ENCODE results near the gene DBET.
"Not testable (repeated sequence)": the region's sequence is repeated elsewhere in the genome, so short reads cannot be mapped to it uniquely, and the experiment has no call there.

Gene DBET

DNA sequence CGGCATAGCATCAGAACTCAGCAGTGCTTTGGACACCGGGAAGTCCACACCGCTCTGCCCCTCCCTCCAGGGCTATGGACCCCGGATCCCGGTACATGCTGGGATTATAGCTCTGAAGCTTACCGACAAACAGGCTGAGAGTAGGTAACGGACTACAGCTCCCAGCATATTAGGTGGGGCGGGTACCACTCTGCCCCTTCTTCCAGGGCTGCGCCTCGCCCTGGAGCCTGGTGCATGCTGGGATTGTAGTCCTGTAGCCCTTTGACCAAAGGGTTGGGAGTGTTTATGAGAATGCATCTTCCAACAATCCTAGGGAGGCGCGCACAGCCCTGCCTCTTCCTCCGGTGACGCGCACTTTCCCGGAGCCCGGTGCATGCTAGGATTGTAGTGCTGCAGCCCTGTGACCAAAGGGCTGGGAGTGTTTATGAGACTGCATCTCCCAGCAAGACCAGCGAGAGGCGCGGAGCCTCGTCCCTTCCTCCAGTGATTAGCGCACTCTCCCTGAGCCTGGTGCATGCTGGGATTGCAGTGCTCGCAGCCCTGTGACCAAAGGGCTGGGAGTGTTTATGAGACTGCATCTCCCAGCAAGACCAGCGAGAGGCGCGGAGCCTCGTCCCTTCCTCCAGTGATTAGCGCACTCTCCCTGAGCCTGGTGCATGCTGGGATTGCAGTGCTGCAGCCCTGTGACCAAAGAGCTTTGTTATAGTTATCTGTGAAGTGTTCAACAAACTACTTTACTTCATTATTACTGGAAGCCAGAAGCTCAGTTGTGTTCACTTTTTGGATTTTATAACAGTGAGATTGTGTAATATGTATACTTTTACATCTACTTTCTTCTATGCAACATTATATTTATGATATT lies 14.7 kb upstream of the DBET start:
- DNase-seq: not testable (repeated sequence)

GRCh38 chr4:190058997-190059396 lies 5.3 kb upstream of the DBET start:
- DNase-seq: not testable (repeated sequence)

GRCh38 chr4:190064805-190065204 lies 503 bp downstream of the DBET start:
- DNase-seq: not testable (repeated sequence)

GRCh38 chr4:190068351-190068750 lies 4.0 kb downstream of the DBET start:
- not testable (repeated sequence) for DNase-seq

GRCh38 chr4:190093052-190093451 lies 28.8 kb downstream of the DBET start:
- DNase-seq: not testable (repeated sequence)

DNA sequence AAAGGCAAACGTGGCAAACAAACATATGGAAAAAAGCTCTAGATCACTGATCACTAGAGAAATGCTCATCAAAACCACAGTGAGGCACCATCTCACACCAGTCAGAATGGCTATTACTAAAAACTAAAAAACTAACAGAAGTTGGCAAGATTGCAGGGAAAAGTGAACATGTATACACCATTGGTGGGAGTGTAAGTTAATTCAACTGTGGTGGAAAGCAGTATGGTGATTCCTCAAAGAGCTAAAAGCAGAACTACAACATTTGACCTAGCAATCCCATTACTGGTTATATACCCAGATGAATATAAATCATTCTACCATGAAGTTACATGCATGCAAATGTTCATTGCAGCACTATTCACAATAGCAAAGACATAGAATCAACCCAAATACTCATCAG lies 29.7 kb downstream of the DBET start:
- not testable (repeated sequence) for DNase-seq

- DNase-seq: not testable (repeated sequence)
These were observed 31.0 kb downstream of the DBET start for GRCh38 chr4:190095335-190095734.

GRCh38 chr4:190099605-190100004 lies 35.3 kb downstream of the DBET start:
- DNase-seq: not testable (repeated sequence)

DNA sequence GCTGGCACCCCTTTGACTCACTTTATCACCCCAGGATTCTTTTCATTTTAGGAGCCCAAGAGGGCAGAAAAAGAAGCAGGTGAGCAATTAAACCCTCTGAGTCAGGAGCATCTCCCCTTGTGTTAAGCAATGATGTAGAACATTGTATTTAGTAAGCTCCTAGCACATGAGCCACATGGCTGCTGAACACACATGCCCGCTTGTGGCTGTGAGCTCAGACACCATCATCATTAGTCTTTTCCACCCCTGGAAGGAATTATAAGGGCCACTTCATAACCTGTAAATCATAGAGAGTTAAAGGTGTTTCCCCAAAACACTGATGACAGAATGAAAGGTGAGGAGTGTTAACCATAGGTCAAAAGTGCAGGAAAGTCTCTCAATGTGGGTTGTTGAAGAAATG lies 37.2 kb downstream of the DBET start:
- DNase-seq: not testable (repeated sequence)

- DNase-seq: not testable (repeated sequence)
These were observed 41.9 kb downstream of the DBET start for GRCh38 chr4:190106191-190106590.

- DNase-seq: not testable (repeated sequence)
These were observed 42.5 kb downstream of the DBET start for GRCh38 chr4:190106611-190107480.

- DNase-seq: not testable (repeated sequence)
These were observed 43.6 kb downstream of the DBET start for GRCh38 chr4:190107766-190108485.

GRCh38 chr4:190108756-190109155 lies 44.5 kb downstream of the DBET start:
- DNase-seq: not testable (repeated sequence)

GRCh38 chr4:190109390-190110011 lies 45.2 kb downstream of the DBET start:
- DNase-seq: not testable (repeated sequence)

GRCh38 chr4:190110033-190110432 lies 45.7 kb downstream of the DBET start:
- DNase-seq: not testable (repeated sequence)

DNA sequence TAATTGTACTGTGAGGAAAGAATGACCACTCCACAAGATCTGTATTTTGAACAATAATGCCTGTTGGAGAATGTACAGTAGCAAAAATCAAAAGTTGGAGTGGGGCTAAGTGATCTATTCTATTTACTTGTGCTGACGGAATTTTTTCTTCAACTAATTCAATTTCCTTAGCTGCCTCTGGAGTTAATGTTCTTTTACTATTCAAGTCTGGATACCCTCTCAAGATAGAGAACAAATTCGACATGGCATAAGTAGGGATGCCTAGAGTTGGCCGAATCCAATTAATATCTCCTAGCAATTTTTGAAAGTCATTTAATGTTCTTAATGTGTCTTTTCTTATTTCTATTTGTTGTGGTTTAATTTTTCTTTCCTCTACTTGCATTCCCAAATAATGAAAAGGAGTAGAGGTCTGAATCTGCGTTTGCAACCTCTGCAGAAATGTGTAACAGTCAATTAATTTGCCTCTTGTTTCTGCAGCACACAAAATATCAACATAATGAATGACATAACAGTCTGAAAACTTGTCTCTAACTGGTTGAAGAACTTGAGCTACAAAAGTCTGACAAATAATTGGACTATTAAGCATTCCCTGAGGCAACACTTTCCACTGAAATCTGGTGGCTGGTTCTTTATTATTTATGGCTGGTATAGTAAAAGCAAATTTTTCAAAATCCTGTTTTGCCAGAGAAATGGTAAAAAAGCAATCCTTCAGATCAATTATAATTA lies 46.4 kb downstream of the DBET start:
- DNase-seq: not testable (repeated sequence)

DNA sequence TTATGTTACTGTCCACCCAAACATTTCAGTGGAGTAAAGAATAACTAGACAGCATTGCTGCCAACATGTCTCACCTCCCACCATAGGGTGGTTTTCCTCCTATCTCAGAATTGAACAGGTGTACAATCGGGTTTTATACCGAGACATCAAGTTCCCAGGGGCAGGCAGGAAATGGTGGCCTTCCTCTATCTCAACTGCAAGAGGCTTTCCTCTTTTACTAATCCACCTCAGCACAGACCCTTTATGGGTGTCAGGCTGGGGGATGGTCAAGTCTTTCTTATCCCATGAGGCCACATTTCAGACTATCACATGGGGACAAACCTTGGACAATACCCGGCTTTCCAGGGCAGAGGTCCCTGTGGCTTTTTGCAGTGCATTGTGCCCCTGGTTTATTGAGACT lies 48.6 kb downstream of the DBET start:
- DNase-seq: not testable (repeated sequence)

GRCh38 chr4:190114991-190115390 lies 50.7 kb downstream of the DBET start:
- DNase-seq: not testable (repeated sequence)

Data from GF-D8 (cell line).